ENCODE measurements around the gene JARID2.

The JARID2 gene

DNA sequence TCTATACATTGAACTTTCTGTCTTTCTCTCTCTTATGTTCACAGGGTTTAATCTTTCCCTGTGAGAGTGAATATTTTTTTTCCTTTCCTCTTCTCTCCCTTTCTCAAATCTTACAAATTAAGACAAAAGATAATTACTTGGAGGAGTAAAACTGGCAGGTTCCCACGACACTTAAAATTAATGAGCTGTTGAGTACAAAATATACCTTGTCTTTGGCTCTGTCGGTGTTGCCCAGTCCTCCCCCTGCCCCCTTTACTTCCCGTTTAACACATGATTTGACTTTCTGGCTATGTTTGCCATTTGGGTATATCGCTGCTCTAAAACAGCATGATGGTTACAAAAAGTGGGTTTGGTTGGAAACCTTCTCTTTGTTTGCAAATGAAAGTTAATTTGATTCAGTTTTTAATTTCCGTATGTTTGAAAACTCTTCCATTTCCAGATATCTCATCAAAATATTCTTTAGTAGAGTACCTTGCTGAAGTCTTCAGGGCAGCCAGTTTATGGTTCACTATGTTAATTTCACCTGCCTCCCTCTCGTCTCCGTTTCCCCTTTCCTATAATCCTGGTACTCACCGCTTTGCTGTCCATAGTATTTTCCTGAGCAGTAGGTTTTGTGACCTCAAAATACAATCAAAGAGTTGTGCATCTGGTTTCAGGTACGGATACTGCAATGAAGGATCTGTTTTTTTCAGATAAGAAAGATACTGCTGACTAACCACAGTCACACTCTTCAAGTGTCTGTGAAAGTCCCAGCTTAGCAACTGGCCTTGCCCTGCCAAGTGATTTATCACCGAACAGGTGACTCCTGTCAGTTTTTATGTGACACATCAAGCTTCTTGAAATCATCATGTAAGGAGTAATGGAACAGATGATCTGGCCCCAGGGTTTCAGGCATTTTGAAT, 235.8 kb downstream of the JARID2 start:
- CTCF ChIA-PET: interaction anchor here (0.5 to 1.3 kb wide), 6 partner anchors 9 to 702 kb away, joined by 3 to 8 read pairs (median 4); no protein-coding TSS in a partner anchor
- peaks cover 17% of the 10 kb centered on the region for H3K4me1 ChIP-seq (ENCODE audit: control insufficient read depth, insufficient read depth, low read length)

DNA sequence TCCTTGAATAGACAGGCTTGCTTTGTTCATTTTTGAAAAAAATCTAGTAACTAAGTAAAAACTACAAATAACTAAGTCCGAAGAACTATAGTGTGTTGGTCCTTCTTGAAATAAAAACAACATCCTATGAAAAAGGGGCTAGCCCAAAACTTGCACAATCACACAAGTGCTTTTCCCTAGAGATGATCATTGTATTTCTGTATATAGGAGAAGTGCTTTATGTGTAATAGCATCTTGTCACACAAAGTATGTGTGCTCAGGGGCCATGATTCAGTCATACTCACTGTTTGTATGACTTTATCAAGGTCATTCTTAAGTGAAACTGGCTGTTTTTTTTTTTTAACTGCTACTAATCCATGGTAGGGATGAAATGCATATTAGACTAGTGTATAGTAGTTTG, 237.2 kb downstream of the JARID2 start:
- POLR2A ChIA-PET: no interaction called here
- Histone ChIP-seq H3K27ac (ENCODE audit: extremely low read depth, low read depth, low read length) (no peak overlapping the region), H3K4me1 (ENCODE audit: control insufficient read depth, insufficient read depth, low read length) (peaks cover 9% of the 10 kb centered on the region), H3K9me3 (ENCODE audit: control insufficient read depth, insufficient read depth, low read depth, low read length) (no peaks in the 10 kb centered on the region), H3K36me3 (ENCODE audit: control insufficient read depth in 2 of 2, insufficient read depth in 1 of 2, low read length in 2 of 2) (peaks cover 0 to 12% of the 10 kb centered on the region in 2 experiments; a peak in 1 of 3 replicates), H3K4me3 (ENCODE audit: low read depth, low read length) (no peak overlapping the region)
- peak; percentile 82 for TF ChIP-seq ZNF133 (tag by site-specific recombination; IDR thresholded peaks at IDR 0.05)
- TF ChIP-seq ZNF221 (tag by site-specific recombination; IDR thresholded peaks at IDR 0.05; ENCODE audit: borderline replicate concordance): no peak
- CTCF ChIA-PET: interaction anchor here (1.1 kb wide), 1 partner anchor 8 kb away, joined by 5 read pairs; no protein-coding TSS in a partner anchor

More for the DNA sequence above, 235.8 kb downstream of the JARID2 start:
- Histone ChIP-seq H3K27ac (ENCODE audit: extremely low read depth, low read depth, low read length) (no peak overlapping the region), H3K4me3 (ENCODE audit: low read depth, low read length) (no peak overlapping the region), H3K36me3 (ENCODE audit: control insufficient read depth in 2 of 2, insufficient read depth in 1 of 2, low read length in 2 of 2) (no peaks in the 10 kb centered on the region), H3K9me3 (ENCODE audit: control insufficient read depth, insufficient read depth, low read depth, low read length) (no peaks in the 10 kb centered on the region)
- TF ChIP-seq MEIS1 (CRISPR knock-in tag; IDR thresholded peaks at IDR 0.05; ENCODE audit: borderline replicate concordance) (0 out of 2 replicates have a peak, but pooled peaks have one; percentile 11), ZNF138 (tag by site-specific recombination; IDR thresholded peaks at IDR 0.05; ENCODE audit: borderline replicate concordance) (no peak)
- POLR2A ChIA-PET: no interaction called here

DNA sequence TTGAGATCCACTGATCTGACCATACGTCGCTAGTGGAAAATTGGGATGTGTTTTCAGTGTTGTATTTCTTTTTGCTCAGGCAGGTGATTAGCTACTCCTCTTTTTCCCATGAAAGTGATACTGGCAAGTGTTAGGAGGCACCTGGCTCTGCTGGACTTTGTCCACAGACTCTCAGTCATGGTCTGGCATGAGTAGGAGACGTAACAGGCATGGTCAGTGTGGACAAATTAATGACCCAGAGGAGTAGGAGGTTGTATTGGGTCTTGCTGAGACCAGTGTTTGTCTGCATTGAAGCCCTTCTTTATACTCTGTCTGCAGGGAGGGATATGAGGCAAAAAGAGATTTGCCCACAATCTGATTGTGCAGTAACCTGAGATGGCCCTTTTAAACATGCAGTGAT, 238.3 kb downstream of the JARID2 start:
- H3K27ac ChIP-seq (ENCODE audit: extremely low read depth, low read depth, low read length): no peak overlapping the region
- TF ChIP-seq ZNF548 (tag by site-specific recombination; IDR thresholded peaks at IDR 0.05): no peak
- TF ChIP-seq, protein P1, sequence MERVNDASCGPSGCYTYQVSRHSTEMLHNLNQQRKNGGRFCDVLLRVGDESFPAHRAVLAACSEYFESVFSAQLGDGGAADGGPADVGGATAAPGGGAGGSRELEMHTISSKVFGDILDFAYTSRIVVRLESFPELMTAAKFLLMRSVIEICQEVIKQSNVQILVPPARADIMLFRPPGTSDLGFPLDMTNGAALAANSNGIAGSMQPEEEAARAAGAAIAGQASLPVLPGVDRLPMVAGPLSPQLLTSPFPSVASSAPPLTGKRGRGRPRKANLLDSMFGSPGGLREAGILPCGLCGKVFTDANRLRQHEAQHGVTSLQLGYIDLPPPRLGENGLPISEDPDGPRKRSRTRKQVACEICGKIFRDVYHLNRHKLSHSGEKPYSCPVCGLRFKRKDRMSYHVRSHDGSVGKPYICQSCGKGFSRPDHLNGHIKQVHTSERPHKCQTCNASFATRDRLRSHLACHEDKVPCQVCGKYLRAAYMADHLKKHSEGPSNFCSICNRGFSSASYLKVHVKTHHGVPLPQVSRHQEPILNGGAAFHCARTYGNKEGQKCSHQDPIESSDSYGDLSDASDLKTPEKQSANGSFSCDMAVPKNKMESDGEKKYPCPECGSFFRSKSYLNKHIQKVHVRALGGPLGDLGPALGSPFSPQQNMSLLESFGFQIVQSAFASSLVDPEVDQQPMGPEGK (tag by site-specific recombination; IDR thresholded peaks at IDR 0.05): no peak
- TF ChIP-seq, protein P2, sequence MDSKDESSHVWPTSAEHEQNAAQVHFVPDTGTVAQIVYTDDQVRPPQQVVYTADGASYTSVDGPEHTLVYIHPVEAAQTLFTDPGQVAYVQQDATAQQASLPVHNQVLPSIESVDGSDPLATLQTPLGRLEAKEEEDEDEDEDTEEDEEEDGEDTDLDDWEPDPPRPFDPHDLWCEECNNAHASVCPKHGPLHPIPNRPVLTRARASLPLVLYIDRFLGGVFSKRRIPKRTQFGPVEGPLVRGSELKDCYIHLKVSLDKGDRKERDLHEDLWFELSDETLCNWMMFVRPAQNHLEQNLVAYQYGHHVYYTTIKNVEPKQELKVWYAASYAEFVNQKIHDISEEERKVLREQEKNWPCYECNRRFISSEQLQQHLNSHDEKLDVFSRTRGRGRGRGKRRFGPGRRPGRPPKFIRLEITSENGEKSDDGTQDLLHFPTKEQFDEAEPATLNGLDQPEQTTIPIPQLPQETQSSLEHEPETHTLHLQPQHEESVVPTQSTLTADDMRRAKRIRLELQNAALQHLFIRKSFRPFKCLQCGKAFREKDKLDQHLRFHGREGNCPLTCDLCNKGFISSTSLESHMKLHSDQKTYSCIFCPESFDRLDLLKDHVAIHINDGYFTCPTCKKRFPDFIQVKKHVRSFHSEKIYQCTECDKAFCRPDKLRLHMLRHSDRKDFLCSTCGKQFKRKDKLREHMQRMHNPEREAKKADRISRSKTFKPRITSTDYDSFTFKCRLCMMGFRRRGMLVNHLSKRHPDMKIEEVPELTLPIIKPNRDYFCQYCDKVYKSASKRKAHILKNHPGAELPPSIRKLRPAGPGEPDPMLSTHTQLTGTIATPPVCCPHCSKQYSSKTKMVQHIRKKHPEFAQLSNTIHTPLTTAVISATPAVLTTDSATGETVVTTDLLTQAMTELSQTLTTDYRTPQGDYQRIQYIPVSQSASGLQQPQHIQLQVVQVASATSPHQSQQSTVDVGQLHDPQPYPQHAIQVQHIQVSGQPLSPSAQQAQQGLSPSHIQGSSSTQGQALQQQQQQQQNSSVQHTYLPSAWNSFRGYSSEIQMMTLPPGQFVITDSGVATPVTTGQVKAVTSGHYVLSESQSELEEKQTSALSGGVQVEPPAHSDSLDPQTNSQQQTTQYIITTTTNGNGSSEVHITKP (tag by site-specific recombination; IDR thresholded peaks at IDR 0.05): no peak
- TF ChIP-seq ZNF23 (tag by site-specific recombination; IDR thresholded peaks at IDR 0.05; ENCODE audit: borderline replicate concordance): no peak
- no peak for TF ChIP-seq ZNF664 (tag by site-specific recombination; IDR thresholded peaks at IDR 0.05)
- TF ChIP-seq SALL2 (tag by site-specific recombination; IDR thresholded peaks at IDR 0.05; ENCODE audit: borderline replicate concordance): no peak
- TF ChIP-seq, protein P3, sequence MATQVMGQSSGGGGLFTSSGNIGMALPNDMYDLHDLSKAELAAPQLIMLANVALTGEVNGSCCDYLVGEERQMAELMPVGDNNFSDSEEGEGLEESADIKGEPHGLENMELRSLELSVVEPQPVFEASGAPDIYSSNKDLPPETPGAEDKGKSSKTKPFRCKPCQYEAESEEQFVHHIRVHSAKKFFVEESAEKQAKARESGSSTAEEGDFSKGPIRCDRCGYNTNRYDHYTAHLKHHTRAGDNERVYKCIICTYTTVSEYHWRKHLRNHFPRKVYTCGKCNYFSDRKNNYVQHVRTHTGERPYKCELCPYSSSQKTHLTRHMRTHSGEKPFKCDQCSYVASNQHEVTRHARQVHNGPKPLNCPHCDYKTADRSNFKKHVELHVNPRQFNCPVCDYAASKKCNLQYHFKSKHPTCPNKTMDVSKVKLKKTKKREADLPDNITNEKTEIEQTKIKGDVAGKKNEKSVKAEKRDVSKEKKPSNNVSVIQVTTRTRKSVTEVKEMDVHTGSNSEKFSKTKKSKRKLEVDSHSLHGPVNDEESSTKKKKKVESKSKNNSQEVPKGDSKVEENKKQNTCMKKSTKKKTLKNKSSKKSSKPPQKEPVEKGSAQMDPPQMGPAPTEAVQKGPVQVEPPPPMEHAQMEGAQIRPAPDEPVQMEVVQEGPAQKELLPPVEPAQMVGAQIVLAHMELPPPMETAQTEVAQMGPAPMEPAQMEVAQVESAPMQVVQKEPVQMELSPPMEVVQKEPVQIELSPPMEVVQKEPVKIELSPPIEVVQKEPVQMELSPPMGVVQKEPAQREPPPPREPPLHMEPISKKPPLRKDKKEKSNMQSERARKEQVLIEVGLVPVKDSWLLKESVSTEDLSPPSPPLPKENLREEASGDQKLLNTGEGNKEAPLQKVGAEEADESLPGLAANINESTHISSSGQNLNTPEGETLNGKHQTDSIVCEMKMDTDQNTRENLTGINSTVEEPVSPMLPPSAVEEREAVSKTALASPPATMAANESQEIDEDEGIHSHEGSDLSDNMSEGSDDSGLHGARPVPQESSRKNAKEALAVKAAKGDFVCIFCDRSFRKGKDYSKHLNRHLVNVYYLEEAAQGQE (tag by site-specific recombination; IDR thresholded peaks at IDR 0.05): no peak
- no peak for TF ChIP-seq ZNF211 (tag by site-specific recombination; IDR thresholded peaks at IDR 0.05; ENCODE audit: low read depth)
- no peak for TF ChIP-seq ZNF776 (tag by site-specific recombination; IDR thresholded peaks at IDR 0.05; ENCODE audit: borderline replicate concordance)
- TF ChIP-seq ZNF560 (tag by site-specific recombination; IDR thresholded peaks at IDR 0.05; ENCODE audit: borderline replicate concordance): no peak
- no peak for TF ChIP-seq SP3 (tag by site-specific recombination; IDR thresholded peaks at IDR 0.05)
- no peak for TF ChIP-seq ZNF366 (tag by site-specific recombination; conservative IDR thresholded peaks at IDR 0.05)
- TF ChIP-seq ZNF596 (tag by site-specific recombination; IDR thresholded peaks at IDR 0.05): no peak
- peaks cover 9% of the 10 kb centered on the region for H3K4me1 ChIP-seq (ENCODE audit: control insufficient read depth, insufficient read depth, low read length)
- ChIA-PET CTCF (interaction anchor here (0.6 kb wide), 1 partner anchor 145 kb away, joined by 4 read pairs; no protein-coding TSS in a partner anchor), POLR2A (no interaction called here)
- H3K4me3 ChIP-seq (ENCODE audit: low read depth, low read length): no peak overlapping the region
- no peaks in the 10 kb centered on the region for H3K9me3 ChIP-seq (ENCODE audit: control insufficient read depth, insufficient read depth, low read depth, low read length)
- H3K36me3 ChIP-seq (ENCODE audit: control insufficient read depth in 2 of 2, insufficient read depth in 1 of 2, low read length in 2 of 2): peaks cover 0 to 23% of the 10 kb centered on the region in 2 experiments; a peak in 1 of 3 replicates
